Stimulated activated CD8-positive, alpha-beta memory T cell treated with anti-CD3 and anti-CD28 coated beads, Interleukin-4, amount 100 ng/mL, for 48 hours (primary cell): Measurements from ENCODE around the gene ARID1A.
A peak's percentile ranks its signal among the peaks of the same experiment; 100 is the strongest.

Experiments used
- DNase-seq: peaks from one replicate; pipeline ENCODE4 v3.0.0-alpha.2; 2020

Gene ARID1A

GRCh38 chr1:26828411-26828991, 132.7 kb downstream of the ARID1A start:
- peak; percentile 47 for DNase-seq

- DNase-seq: no peak
These were observed 133.5 kb downstream of the ARID1A start for GRCh38 chr1:26829184-26829911.

- DNase-seq: no peak
These were observed 135.2 kb downstream of the ARID1A start for GRCh38 chr1:26831059-26831458.
